Measurements from ENCODE around the gene WDR82.

DNA sequence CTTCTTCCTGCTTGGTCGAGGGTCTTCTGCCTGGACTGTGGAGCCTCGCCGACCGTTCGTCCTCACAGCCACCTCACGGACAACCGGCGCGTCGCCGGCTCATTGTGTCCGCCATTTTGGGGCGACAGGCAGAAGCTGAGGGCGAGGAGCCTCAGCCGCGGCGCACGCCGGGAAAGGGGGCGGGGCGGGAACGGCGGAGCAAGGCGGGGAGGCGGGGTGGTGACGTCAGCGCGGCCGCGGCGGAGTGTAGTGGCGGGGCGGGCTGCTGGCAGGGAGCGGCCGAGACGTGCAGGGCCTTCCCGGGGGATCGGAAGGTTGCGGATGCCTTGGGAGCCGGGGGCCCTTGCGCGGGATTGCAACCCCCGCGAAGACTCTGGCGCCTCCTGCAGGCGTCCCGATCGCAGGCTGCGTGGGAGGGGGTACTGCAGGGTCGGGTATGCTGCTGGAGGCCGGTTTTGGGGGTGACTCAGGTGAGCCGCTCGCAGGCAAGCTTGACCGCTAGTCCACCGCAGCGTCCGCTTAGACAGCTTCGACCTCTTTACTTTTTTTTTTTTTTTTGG lies at the start of gene WDR82:
- peak; percentile 40 for TF ChIP-seq CTCF (IDR thresholded peaks at IDR 0.05; ENCODE audit: low read depth, low read length)
- no peak for TF ChIP-seq EZH2phosphoT487 (IDR thresholded peaks at IDR 0.05; ENCODE audit: low read depth)
